Stimulated activated CD4-positive, alpha-beta T cell treated with anti-CD3 and anti-CD28 coated beads, Interleukin-4, amount 100 ng/mL, for 24 hours (primary cell): ENCODE measurements around the gene ISCA2.
"Not testable (repeated sequence)": the region's sequence is repeated elsewhere in the genome, so short reads cannot be mapped to it uniquely, and the experiment has no call there.

Experiments
- DNase-seq: peaks from one replicate; pipeline ENCODE4 v3.0.0-alpha.2; 2020

ISCA2 gene

GRCh38 chr14:74531467-74531866, 37.9 kb downstream of the ISCA2 start:
- no peak for DNase-seq

- no peak for DNase-seq
Measured at GRCh38 chr14:74532246-74532645, 38.7 kb downstream of the ISCA2 start.

- DNase-seq = no peak
Measured at GRCh38 chr14:74533576-74533975, 40.0 kb downstream of the ISCA2 start.

GRCh38 chr14:74535756-74536325, 42.3 kb downstream of the ISCA2 start:
- DNase-seq = no peak

- not testable (repeated sequence) for DNase-seq
Measured at GRCh38 chr14:74536336-74536735, 42.8 kb downstream of the ISCA2 start.

- DNase-seq = no peak
Measured at GRCh38 chr14:74538411-74539391, 45.1 kb downstream of the ISCA2 start.

GRCh38 chr14:74539503-74539902, 45.9 kb downstream of the ISCA2 start:
- no peak for DNase-seq

- DNase-seq = no peak
Measured at GRCh38 chr14:74541225-74541624, 47.7 kb downstream of the ISCA2 start.

GRCh38 chr14:74542056-74542685, 48.6 kb downstream of the ISCA2 start:
- DNase-seq = no peak

- DNase-seq = no peak
Measured at GRCh38 chr14:74543771-74544438, 50.3 kb downstream of the ISCA2 start.

- no peak for DNase-seq
Measured at GRCh38 chr14:74545386-74545785, 51.8 kb downstream of the ISCA2 start.

- DNase-seq = no peak
Measured at GRCh38 chr14:74546416-74546815, 52.9 kb downstream of the ISCA2 start.
